NCI-H2227 treated with DMSO at 0.1 percent for 48 hours (cell line): ENCODE data around the gene VAC14.

Experiments
- DNase-seq: peaks from one replicate; lab custom pipeline; 2025; lab: John Stamatoyannopoulos, UW

VAC14 gene

GRCh38 chr16:70706948-70707465, 94.0 kb downstream of the VAC14 start:
- no peak for DNase-seq

GRCh38 chr16:70705056-70705455, 95.9 kb downstream of the VAC14 start:
- no peak for DNase-seq

GRCh38 chr16:70704586-70704985, 96.4 kb downstream of the VAC14 start:
- DNase-seq: no peak

- DNase-seq: no peak
Observed at GRCh38 chr16:70703835-70704381, 97.0 kb downstream of the VAC14 start.

GRCh38 chr16:70703041-70703834, 97.7 kb downstream of the VAC14 start:
- DNase-seq: no peak

- DNase-seq: no peak
Observed at GRCh38 chr16:70702624-70703023, 98.3 kb downstream of the VAC14 start.

GRCh38 chr16:70701998-70702397, 99.0 kb downstream of the VAC14 start:
- DNase-seq: no peak

- no peak for DNase-seq
Observed at GRCh38 chr16:70701596-70701995, 99.4 kb downstream of the VAC14 start.

GRCh38 chr16:70701036-70701435, 99.9 kb downstream of the VAC14 start:
- no peak for DNase-seq

- no peak for DNase-seq
Observed at GRCh38 chr16:70700101-70701020, 100.6 kb downstream of the VAC14 start.

GRCh38 chr16:70699696-70700095, 101.3 kb downstream of the VAC14 start:
- DNase-seq: no peak

- no peak for DNase-seq
Observed at GRCh38 chr16:70698901-70699300, 102.1 kb downstream of the VAC14 start.

GRCh38 chr16:70697594-70698170, 103.3 kb downstream of the VAC14 start:
- DNase-seq: no peak

- peak; percentile 41 for DNase-seq
Observed at GRCh38 chr16:70696952-70697593, 103.9 kb downstream of the VAC14 start.

- DNase-seq: no peak
Observed at GRCh38 chr16:70696355-70696754, 104.6 kb downstream of the VAC14 start.

GRCh38 chr16:70695331-70696070, 105.5 kb downstream of the VAC14 start:
- DNase-seq: no peak

GRCh38 chr16:70694868-70695218, 106.1 kb downstream of the VAC14 start:
- no peak for DNase-seq

GRCh38 chr16:70694088-70694867, 106.7 kb downstream of the VAC14 start:
- no peak for DNase-seq

- no peak for DNase-seq
Observed at GRCh38 chr16:70692873-70693671, 107.9 kb downstream of the VAC14 start.
